HEK293T (cell line): ENCODE measurements around the gene EPS8L2.

ENCODE experiments used
- ARNT ChIP-seq: fragments of 450-650 bp; IDR thresholded peaks from 2 replicates; pipeline ENCODE4 v1.6.1; 2017; ENCODE audit warnings: mild to moderate bottlenecking
- ELF4 ChIP-seq: fragments of 450-650 bp; IDR thresholded peaks from 2 replicates; pipeline ENCODE4 v1.6.1; 2017; ENCODE audit warnings: antibody characterized with exemption
- FOXA1 ChIP-seq: fragments of 450-650 bp; IDR thresholded peaks from 2 replicates; pipeline ENCODE4 v1.6.1; 2016; ENCODE audit warnings: mild to moderate bottlenecking
- FOXM1 ChIP-seq: fragments of 450-650 bp; IDR thresholded peaks from 2 replicates; pipeline ENCODE4 v1.6.1; 2017; ENCODE audit warnings: mild to moderate bottlenecking, borderline replicate concordance
- NFRKB ChIP-seq: fragments of 450-650 bp; IDR thresholded peaks from 2 replicates; pipeline ENCODE4 v1.6.1; 2016; ENCODE audit warnings: mild to moderate bottlenecking, moderate library complexity
- SP1 ChIP-seq: fragments of 450-650 bp; IDR thresholded peaks from 2 replicates; pipeline ENCODE4 v1.6.1; 2017
- SUZ12 ChIP-seq: fragments of 450-650 bp; IDR thresholded peaks from 2 replicates; pipeline ENCODE4 v1.6.1; 2016; ENCODE audit warnings: mild to moderate bottlenecking
- TF ChIP-seq, protein P1 (sequence below): fragments of 450-650 bp; IDR thresholded peaks from 2 replicates; pipeline ENCODE4 v1.6.1; 2016

DNA sequence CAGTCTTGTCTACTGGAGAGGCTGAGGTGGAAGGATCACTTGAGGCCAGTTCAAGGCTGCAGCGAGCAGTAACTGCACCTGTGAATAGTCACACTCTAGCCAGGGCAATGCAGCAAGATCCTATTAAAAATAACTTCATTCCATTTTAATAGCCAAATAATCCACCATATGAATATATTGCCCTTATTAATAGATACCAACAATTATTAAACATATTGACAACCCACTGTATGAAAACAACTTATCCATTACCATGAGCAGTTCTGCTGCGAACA, 60.8 kb downstream of the EPS8L2 start:
- TF ChIP-seq ELF4 (no peak), FOXM1 (no peak), ARNT (no peak), FOXA1 (no peak), SP1 (no peak), SUZ12 (no peak), NFRKB (no peak)
- TF ChIP-seq, protein P1, sequence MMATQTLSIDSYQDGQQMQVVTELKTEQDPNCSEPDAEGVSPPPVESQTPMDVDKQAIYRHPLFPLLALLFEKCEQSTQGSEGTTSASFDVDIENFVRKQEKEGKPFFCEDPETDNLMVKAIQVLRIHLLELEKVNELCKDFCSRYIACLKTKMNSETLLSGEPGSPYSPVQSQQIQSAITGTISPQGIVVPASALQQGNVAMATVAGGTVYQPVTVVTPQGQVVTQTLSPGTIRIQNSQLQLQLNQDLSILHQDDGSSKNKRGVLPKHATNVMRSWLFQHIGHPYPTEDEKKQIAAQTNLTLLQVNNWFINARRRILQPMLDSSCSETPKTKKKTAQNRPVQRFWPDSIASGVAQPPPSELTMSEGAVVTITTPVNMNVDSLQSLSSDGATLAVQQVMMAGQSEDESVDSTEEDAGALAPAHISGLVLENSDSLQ, result no peak
